Right renal pelvis (tissue), 4 donors: Measurements from ENCODE around the gene TOLLIP. TPM values are rescaled to one million over a fixed set of nuclear protein-coding genes. Genes with fewer than 3 reads are reported as not detected.
"Not testable (repeated sequence)": the region's sequence is repeated elsewhere in the genome, so short reads cannot be mapped to it uniquely, and the experiment has no call there.

Source experiments
- DNase-seq, 4 donors: peaks; one replicate each; pipeline ENCODE4 v3.0.0-alpha.2; 2013; ENCODE audit warnings: low read depth in 4 of 4, low spot score in 3 of 4, missing footprints in 1 of 4
- polyA plus RNA-seq, 4 donors: library from polyadenylated mRNA; unstranded; fragments of 120-200 nt; gene quantifications; one replicate each; pipeline ENCODE4 v1.2.1, GENCODE V29; 2013; ENCODE audit not compliant: insufficient read length in 4 of 4

Gene TOLLIP
- polyA plus RNA-seq, 4 donors = 37.7 to 52.6 (median 40.7) TPM

DNA sequence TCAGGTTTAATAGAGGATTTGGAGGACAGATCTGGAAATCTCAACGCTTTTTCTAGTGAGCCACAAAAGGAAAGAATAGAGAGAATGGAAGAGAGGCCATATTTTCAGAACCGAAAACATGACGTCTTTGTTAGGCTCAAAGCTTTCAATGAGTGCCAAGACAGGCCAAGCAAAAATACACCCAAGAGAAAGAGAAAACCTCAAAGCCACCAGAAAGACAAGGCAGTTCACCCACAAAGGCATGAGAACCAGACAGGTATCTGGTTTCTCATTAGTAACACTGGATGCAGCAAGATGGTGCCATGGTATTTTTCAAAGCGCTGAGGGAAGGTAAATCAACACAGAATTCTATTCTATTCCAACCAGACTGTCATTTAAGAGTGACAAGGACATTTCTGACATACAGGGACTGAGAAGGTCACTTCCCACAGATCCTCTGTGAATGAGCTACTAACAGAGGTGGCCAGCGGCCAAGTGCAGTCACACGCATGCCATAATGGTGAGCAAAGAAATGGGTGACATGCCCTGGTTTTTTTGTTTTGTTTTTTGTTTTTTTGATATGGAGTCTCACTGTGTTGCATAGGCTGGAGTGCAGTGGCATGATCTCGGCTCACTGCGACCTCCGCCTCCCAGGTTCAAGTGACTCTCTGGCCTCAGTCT is 41.9 kb downstream of the TOLLIP start:
- no peak for DNase-seq

- DNase-seq = not testable (repeated sequence)
These were observed 42.5 kb downstream of the TOLLIP start for GRCh38 chr11:1266976-1267375.

- DNase-seq = not testable (repeated sequence)
These were observed 44.0 kb downstream of the TOLLIP start for GRCh38 chr11:1265480-1265879.

- not testable (repeated sequence) for DNase-seq
These were observed 45.0 kb downstream of the TOLLIP start for GRCh38 chr11:1264444-1264843.

- DNase-seq = no peak
These were observed 46.4 kb downstream of the TOLLIP start for GRCh38 chr11:1263010-1263409.

GRCh38 chr11:1262172-1263006 is 47.0 kb downstream of the TOLLIP start:
- peak; percentile 75 to 82 (median 78) for DNase-seq

- no peak for DNase-seq
These were observed 48.0 kb downstream of the TOLLIP start for GRCh38 chr11:1261241-1262071.

- DNase-seq = no peak
These were observed 48.8 kb downstream of the TOLLIP start for GRCh38 chr11:1260620-1261019.

- DNase-seq = no peak
These were observed 49.4 kb downstream of the TOLLIP start for GRCh38 chr11:1260023-1260501.

DNA sequence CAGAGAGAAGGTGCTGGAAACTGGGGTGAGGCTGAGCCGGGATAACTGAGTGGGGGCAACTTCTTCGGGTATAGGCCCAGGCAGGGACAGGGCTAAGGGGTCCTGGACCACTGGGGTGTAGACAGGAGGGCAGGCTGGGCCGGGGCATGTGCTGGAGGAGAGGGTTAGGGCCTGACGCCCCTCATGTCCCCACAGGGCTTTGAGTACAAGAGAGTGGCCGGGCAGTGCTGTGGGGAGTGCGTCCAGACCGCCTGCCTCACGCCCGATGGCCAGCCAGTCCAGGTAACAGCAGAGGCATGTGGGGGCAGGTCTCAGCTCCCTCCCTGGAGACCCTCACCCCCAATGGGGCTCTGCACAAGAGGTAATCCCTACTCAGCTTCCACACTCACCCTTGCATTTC is 49.9 kb downstream of the TOLLIP start:
- no peak for DNase-seq

DNA sequence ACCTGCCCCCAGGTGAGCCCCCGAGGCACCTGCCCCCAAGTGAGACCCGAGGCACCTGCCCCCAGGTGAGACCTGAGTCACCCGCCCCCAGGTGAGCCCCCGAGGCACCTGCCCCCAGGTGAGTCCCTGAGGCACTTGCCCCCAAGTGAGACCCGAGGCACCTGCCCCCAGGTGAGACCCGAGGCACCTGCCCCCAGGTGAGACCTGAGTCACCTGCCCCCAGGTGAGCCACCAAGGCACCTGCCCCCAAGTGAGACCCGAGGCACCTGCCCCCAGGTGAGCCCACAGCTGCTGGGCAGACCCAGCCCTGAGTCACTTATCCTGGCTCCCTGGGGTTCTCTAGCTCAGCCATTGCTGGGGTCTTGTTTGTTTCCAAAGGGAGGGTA is 50.4 kb downstream of the TOLLIP start:
- DNase-seq = no peak

GRCh38 chr11:1258401-1259075 is 50.9 kb downstream of the TOLLIP start:
- no peak for DNase-seq

GRCh38 chr11:1257916-1258315 is 51.5 kb downstream of the TOLLIP start:
- no peak for DNase-seq

- no peak for DNase-seq
These were observed 52.1 kb downstream of the TOLLIP start for GRCh38 chr11:1257366-1257765.

DNA sequence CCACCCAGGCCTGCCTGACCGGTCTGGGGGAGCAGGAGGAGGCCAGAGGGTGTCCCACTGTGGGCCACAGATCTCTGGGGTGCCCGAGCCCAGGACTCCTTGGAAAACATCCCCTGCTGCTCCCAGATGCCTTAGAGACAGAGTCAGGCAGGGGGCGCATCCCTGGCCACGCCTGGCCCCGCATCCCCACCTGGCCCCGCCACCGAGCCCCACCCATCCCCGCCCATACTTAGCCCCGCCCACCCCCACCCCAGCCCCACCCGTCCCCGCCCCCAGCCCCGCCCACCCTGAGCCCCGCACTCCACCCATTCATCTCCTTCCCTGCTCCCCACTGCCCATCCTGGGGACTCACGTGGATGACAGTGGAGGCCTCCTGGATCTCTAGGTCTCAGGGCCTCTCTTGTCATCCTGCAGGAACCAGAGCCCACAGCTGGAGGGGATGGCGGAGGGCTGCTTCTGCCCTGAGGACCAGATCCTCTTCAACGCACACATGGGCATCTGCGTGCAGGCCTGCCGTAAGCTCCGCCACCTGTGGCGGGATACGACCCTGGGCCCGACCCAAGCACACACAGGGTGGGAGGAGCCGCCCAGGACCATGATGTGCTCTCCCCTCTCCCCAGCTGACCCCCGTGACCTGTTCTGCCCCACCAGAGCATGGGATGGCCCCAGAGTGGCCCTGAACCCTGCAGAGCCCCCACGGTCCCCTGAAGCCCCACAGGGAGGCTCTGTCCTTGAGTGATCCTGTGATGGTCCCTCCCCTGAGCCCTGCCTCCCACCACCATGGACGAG is 53.0 kb downstream of the TOLLIP start:
- DNase-seq = no peak

GRCh38 chr11:1255151-1255550 is 54.3 kb downstream of the TOLLIP start:
- no peak for DNase-seq

- no peak for DNase-seq
These were observed 54.7 kb downstream of the TOLLIP start for GRCh38 chr11:1254733-1255132.

GRCh38 chr11:1254086-1254648 is 55.3 kb downstream of the TOLLIP start:
- DNase-seq = no peak

GRCh38 chr11:1253103-1253485 is 56.3 kb downstream of the TOLLIP start:
- DNase-seq = no peak
